Stimulated activated CD8-positive, alpha-beta memory T cell treated with anti-CD3 and anti-CD28 coated beads, Interleukin-7, amount 100 ng/mL, for 24 hours (primary cell): Measurements from ENCODE around the gene HAPLN2.
"Not testable (repeated sequence)": the region's sequence is repeated elsewhere in the genome, so short reads cannot be mapped to it uniquely, and the experiment has no call there.

Experiments
- DNase-seq: peaks from one replicate; pipeline ENCODE4 v3.0.0-alpha.2; 2020; ENCODE audit warnings: low read depth

The HAPLN2 gene

DNA sequence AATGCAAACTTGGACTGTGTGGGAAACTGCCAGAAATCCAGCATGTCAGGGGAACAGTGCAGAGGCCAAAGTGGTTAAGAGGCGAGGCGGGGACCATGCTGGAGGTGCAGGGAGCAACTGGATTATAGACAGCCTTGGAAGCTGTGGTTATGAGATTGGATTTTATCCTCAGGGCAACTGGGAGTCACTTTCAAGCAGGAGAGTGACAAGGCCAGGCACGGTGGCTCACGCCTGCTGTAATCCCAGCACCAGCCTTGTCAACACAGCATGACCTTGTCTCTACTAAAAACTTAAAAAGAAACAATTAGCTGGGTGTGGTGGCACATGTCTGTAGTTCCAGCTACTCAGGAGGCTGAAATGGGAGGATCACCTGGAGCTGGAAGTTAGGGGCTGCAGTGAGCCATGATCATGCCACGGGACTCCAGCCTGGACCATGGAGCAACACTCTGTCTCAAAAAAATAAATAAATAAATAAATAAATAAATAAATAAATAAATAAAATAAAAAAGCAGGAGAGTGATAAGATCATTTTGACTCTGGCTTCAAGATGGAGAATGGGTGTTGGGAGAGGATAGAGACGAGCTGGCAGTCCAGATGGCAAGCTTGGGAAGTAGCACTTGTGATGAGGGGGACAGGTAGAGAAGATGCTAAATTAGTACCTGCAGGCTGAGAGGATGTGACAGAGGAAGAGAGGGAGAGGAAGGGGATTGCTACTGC, 3.5 kb downstream of the HAPLN2 start:
- no peak for DNase-seq

DNA sequence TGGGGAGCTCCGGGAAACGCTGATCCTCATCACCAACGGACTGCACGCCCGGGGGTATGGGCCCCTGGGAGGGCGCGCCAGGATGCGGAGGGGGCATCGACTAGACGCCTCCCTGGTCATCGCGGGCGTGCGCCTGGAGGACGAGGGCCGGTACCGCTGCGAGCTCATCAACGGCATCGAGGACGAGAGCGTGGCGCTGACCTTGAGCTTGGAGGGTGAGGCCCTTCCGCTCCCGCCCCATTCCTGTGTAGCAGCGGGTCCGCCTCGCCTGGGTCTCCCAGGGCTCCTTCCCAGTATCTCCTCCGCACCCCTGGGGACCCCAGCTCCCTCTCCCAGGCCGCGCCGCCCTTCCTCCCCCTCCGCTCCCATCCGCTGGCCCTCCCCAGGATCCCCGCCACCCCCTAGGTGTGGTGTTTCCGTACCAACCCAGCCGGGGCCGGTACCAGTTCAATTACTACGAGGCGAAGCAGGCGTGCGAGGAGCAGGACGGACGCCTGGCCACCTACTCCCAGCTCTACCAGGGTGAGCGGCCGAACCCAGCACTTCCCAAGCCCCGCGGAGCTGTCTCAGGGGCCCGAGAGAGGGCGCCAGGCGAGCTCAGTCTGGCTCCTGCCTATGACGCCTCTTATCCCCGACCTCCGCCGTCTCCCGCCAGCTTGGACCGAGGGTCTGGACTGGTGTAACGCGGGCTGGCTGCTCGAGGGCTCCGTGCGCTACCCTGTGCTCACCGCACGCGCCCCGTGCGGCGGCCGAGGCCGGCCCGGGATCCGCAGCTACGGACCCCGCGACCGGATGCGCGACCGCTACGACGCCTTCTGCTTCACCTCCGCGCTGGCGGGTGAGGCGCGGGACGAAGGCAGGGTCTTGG, 5.0 kb downstream of the HAPLN2 start:
- no peak for DNase-seq

DNA sequence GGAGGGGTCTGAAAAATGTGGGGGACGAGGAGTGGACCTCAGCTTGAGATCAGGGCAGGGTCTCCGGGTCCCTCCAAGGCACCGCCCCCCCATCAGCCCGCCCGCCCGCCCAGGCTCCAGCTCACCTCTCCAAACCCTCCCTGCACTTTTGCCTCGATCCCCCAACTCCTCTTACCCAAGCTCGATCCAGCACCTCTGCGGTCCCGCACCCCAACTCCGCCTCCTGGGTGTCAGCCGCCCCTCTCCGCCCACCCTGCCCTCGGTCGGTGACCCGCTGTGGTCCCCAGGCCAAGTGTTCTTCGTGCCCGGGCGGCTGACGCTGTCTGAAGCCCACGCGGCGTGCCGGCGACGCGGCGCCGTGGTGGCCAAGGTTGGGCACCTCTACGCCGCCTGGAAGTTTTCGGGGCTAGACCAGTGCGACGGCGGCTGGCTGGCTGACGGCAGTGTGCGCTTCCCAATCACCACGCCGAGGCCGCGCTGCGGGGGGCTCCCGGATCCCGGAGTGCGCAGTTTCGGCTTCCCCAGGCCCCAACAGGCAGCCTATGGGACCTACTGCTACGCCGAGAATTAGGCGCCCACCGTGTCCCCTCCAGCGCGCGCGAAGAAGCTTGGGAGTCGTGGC, 5.7 kb downstream of the HAPLN2 start:
- no peak for DNase-seq

DNA sequence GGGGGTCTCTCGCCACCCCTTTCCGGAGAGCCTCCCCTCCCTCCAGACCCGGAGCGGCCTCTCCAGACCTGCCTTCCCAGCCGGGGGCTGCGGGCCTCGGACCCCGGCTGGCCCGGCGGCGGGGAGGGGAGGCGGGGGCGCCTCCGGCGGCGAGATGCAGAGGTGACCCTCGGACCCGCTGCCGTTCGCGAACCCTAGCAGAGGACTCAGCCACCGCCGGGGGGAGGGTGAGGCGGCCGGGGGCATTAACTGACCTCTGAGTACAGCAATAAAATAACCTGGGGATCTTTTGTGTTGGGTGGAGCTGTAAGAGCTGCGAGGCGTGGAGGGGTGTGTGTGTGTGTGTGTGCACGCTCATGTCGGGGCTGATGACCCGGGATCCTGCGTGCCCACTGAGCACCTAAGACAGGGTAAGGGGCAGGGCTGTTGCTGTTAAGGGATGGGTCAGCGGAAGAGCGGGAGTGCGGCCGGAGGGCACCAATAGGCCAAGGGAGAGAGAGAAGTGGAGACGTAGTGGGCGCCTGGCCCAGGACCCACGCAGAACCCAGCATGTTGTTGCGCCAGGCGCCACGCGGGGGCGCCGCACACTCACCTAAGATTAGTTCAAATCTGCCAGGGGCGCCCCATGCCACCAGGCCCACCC, 6.3 kb downstream of the HAPLN2 start:
- peak; percentile 41 for DNase-seq

DNA sequence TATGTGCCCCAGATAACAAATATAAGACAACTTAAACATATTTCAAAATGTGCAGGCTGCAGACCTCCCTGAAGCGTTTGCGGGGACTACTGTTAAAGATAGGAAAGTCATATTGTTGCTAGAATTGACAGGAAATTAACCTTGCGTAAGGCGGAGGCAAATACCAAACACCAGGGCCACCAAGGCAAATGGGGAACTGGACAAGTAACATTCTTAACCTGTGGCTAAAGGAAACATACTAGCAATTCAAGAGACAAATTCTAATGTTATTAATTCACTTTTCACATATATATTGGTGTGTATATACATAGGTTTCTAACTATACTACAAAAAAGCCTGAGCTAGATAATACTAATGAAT, 6.8 kb downstream of the HAPLN2 start:
- no peak for DNase-seq

DNA sequence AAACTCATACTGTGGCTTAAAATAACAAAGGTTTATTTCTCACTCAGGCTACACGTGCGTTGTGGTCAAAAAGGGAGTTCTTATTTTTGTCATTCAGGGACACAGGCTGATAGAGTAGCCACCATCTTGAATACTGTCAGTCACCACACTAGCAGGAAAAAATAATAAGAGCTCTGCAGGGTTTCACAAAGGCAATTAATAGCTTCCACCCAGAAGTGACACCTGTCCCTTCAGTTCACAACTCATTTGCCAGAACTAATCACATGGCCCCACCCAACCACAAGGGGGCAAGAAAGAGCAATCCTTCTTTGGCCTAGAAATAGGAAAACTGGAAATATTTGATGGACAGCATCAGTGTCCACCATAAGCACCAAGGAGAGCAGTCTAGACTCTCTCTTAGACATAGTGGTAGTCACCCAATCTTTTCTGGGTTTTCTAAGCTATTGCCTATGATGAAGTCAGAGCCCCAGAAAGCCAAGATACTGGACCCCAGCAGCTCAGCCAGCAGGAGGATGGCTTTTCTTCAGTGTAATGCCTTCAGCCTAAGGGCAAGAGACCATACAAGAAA, 8.2 kb downstream of the HAPLN2 start:
- no peak for DNase-seq

DNA sequence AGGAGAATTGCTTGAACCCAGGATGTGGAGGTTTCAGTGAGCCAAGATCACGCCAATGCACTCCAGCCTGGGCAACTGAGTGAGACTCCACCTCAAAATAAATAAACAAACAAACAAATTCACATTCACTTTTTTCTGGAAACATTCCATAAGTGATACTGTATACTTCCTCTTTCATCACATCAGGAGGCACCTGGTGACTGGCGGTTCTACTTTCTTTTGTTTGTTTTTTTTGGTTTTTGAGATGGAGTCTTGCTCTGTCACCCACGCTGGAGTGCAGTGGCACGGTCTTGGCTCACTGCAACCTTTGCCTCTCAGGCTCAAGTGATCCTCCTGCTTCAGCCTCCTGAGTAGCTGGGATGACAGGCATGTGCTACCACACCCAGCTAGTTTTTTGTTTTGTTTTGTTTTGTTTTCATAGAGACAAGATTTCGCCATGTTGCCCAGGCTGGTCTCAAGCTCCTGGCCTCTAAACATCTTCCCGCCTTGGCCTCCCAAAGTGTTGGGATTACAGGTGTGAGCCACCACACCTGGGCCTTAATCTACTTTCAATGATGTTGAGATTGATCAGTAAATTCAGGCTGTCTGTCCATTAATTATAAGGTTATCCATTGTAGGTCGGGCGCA, 10.7 kb downstream of the HAPLN2 start:
- DNase-seq, result no peak

DNA sequence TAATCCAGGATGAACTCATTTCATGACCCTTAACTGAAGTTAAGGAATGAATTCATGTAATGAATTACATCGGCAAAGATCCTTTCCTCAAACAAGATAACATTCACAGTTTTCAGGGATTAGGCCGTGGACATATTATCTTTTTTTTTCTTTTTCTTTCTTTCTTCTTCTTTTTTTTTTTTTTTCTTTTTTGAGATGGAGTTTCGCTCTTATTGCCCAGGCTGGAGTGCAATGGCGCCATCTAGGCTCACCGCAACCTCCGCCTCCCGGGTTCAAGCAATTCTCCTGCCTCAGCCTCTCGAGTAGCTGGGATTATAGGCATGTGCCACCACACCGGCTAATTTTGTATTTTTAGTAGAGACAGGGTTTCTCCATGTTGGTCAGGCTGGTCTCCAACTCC, 11.9 kb downstream of the HAPLN2 start:
- DNase-seq, result not testable (repeated sequence)

DNA sequence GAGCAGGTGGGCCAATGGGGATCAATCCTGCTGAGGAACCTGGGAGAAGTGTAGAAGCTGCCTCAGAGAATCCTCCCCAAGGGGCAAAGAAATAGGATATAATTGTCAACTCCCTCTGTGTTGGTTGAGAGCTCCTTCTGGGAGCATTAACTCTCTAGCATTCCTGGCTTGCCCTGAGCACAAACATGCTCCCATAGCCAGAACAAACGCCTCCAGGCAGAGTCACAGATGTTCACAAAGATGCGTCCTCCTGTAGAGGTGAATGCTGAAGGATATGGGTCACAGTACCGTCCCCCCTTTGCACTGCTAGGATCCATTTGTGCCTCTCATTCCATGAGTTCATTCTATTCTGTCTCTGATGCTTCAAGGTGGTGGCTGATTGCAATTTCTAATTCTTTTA, 13.1 kb downstream of the HAPLN2 start:
- DNase-seq, result no peak

DNA sequence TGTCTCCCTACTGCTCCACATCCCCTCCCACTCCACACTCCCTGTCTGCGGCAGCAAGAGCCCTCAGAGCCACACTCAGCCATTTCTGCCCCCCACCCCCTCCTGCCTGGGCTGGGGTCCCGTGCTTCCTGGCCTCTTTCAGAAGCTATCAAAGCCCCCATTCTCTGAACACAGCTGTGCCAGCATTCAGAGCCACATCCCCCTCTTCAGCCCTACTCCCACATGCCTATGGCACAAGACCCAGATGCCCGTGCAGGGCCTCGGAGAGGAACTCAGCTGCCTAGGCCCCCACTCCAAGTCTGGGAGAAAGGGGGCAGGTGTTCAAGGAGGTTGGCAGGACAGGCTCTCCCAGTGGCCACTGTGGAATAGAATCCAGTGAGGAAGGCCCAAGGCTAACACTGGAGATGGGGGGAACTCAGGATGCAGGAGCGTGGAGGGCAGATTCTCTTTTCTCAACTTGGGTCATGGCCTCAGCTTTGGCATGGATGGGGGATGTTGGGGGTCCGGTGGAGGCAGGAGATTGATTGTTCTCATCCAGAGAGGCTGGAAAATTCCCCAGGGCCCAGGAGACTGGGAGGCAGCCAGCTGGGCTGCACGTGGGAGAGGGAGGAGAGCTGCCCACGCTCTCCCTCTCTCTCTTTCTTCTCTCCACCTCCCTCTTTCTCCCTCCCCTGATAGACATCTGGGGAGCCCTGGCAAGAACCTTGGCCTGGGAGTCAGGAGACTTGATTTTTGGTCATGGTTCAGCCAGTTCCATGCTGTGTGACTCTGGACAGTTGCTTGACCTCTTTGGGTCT, 19.2 kb downstream of the HAPLN2 start:
- DNase-seq, result no peak

DNA sequence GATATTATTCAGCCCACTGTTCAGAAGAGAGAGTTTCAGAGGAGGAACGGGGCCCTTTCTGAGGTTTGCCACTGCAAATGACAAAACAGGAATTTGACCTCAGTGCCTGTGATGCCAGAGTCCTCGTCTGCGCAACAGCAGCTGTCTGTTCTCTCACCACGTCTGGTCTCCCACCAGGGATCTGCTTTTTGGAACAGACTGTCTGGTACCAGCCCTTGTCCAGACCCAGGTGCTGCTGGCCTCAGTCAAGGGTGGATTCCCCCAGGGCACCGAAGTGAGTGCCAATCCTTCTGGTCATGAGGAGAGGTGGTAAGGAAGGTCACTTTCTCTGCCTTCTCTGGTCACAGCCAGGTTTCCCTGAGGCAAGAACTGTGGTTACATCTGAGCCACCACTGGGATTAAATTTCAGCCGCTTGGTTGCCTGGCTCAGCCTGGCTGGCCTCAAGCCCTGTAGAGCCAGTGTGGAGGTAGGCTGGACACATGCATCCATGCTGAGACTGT, 20.4 kb downstream of the HAPLN2 start:
- no peak for DNase-seq

DNA sequence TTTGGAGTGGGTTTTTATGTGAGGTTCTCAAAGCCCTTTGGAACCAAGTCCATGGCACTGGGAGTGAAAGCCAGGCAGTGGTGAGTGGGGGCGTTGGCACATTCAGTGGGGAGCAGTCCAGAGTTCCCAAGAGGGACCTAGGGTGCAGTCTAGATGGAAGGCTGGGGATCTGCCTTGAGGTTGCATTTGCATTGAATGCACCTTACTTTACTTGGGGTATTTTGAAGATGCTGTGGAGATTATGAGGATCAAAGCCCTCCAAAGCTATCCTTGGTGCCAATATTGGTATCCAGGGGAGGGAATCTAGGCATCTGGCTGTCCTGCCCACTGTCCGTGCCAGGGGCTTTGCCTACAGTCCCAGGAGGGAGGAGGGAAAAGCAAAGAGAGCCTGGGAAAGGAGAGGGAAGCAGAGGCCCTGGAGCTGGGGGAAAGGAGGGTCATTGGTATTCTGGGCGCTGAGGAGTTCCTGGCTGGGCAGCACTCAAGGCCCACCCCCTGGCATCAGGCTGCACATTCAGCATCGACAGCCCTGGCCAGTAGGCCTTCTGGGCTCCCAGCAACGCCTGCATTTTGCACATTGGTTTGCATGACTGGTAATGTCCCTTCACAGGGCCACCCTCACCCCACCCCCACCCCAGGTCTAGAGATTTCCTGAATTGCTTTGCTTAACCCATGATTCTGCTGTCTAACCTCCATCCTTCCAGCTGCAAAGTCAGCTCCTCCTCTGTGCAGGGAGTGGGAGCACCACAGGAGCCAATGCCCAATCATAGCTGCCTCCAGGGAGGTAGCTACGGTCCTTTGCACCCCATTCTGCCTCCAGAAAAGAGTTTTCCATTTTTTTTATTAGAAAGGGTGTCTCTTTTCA, 21.9 kb downstream of the HAPLN2 start:
- DNase-seq, result no peak

DNA sequence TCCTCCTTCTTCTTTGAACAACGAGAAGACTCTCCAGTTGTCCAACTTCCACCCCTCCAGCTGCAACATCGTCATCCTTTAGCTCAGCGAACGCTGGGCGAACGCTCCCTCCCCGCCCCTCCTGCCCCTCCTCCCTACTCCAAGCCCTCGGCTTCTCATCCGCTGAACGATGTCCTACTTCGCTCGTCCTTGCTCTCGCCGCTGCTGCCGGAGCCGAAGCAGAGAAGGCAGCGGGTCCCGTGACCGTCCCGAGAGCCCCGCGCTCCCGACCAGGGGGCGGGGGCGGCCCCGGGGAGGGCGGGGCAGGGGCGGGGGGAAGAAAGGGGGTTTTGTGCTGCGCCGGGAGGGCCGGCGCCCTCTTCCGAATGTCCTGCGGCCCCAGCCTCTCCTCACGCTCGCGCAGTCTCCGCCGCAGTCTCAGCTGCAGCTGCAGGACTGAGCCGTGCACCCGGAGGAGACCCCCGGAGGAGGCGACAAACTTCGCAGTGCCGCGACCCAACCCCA, 22.6 kb downstream of the HAPLN2 start, which contains the start of gene BCAN:
BCAN (plus strand) TSS at position 357 of the 504 bp plus-strand sequence. CDS start 3,938 bp downstream, outside the sequence.
- DNase-seq, result no peak

DNA sequence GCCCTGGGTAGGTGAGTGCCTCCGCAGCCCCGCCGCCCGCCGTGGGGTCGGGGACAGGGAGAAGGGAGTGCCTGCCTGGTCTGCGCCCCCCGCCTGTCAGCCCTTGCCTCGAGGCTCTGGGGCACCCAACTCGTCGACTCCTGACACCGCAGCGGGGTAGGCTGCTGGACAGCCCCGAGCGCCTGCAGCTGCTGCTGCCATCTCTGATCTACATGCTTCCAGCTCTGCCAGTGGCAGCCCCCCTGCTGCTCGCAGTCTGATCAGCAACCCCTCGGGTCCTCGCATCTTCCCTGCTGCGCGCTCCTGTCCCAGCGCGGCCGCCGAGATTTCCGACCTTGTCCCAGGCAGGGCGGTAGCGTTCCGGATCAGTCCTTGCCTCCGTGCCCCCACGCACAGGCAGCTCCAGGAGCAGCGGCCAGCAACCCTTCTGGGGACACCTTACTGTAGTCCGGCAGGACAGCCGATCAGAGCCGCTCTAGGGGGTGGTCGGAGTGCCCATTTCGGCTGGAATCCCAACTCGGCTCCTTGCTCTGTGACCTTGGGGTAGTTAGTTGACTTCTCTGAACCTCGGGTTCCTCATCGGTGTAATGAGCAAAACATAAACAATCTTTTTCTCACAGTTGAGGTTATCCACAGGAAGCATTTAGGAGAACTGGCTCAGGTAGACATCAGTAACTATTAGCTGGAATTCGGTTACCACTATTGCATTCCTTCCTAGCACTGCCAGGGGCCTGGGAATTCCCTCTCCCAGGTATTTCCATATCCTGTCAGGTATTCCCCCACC, 23.2 kb downstream of the HAPLN2 start:
- DNase-seq, result no peak

DNA sequence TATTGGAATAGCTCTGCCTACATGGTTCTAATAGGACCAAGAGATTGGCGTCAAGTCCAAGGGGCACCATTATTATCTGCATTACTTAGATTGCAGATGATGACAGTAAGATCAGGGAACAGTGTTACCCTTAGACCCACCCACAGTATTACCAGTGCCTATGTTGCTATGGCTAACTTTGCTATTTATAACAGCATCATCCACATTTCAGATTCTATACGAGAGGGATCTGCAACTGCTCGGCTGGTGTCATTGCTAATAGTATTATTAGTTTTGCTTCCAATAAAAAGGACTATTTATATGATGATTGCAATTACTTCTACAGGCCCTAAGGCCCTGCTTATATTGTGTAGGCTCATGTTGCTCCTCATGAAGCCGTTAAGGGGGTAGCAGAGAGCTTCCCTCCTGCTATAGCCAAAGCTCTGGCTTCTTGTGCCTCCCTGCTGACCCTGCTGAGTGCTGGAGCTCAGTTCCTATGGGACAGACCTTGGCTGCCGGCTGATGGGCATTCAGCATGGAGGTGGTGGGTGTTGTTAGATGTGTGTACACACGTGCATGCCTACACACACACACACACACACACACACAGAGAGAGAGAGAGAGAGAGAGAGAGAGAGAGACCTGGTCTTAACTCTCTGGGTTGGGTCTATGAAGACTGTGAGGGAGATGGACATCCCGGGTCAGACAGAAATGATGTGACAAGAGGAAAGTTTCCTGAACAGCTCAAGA, 24.0 kb downstream of the HAPLN2 start:
- DNase-seq, result no peak

DNA sequence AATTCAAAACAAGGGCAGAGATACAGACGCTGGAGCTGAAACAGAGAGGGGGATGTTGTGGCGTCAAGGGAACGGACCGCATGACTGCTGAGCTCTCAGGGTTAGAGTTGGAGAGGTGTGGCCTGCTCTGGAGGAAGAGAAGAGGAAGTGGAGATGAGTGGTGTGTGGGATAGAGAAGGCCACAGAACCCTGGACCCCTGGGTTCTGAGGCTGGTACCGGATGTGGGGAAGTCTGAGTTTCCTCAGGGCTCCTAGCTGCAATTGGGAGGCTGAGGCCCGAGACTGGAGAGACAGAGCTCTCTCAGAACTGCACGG, 24.5 kb downstream of the HAPLN2 start:
- no peak for DNase-seq

DNA sequence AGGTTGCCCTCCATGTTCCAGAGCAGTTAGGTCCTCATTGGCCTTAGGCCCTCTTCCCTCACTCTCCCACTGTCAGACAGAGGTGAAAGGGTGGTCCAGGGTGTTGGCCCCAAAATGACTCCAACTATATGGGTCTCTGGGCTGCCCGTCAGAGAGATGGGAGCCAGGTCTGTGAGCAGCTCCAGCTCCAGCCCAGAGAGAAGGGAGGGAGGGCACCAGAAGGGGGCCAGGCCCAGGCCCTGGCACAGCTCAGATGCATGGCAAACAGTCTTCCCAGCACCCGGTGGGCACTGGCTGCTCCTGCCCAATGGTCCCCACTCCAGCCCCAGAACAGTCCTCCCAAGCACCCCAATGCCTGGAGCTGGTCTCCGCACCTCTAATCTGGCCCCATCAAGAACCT, 24.9 kb downstream of the HAPLN2 start:
- DNase-seq, result no peak

DNA sequence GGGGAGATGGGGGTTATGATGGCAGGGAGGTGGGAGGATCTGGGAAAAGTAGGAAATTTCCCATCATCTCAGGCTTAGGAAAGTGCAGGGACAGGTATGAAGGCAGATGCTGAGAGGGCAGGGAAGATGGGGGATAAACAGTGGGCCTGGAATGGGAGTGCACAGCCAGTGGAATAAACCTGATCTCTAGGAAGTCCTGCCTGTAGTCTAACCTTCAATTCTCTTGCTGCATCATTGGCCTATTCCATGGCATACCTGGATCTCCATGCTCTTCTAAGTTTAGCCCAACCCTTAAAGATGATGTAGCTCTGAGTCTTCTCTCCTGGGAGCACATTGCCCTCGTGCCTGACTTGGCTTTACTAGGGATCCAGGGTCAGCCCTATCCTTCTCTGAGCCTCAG, 25.4 kb downstream of the HAPLN2 start:
- DNase-seq, result no peak
